Suprapubic skin (tissue), 4 donors: ENCODE measurements around the gene MMAB.

Experiments used
- EP300 ChIP-seq: sonication (generic); formaldehyde crosslinking; IDR thresholded peaks from one replicate; pipeline ENCODE4 v1.6.1; 2017; ENCODE audit warnings: antibody characterized with exemption
- POLR2AphosphoS5 ChIP-seq, 3 donors: sonication (generic); formaldehyde crosslinking; IDR thresholded peaks; one replicate each; pipeline ENCODE4 v1.6.1; 2017; ENCODE audit warnings: antibody characterized with exemption in 3 of 3
- TF ChIP-seq, protein P1 (sequence below), 2 donors: fragments of 200-600 bp in 1 of 2; fragments of 450-650 bp in 1 of 2; sonication (generic) in 1 of 2; IDR thresholded peaks; one replicate each; pipeline ENCODE4 v1.5.1; 2016 to 2019; ENCODE audit warnings: antibody characterized with exemption in 2 of 2, mild to moderate bottlenecking in 1 of 2, moderate library complexity in 1 of 2

DNA sequence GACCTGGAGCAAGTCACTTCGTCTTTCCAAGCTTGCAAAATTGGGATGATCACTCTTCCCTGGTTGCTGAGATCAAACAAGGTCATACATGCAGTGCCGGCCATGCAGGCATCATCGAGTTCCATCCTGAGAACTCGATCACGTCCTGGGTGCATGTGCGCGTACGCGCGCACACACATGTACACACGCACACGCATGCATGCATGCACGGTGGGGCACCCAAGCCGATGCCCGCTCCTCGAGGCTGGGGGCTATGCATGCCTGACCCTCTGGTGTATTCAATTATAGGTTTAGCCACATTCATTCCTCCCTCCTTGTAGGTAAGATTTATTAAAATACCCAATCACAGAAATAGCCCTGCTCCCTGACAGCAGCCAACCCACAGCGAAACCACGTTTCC, 26.0 kb downstream of the MMAB start:
- TF ChIP-seq, protein P1, sequence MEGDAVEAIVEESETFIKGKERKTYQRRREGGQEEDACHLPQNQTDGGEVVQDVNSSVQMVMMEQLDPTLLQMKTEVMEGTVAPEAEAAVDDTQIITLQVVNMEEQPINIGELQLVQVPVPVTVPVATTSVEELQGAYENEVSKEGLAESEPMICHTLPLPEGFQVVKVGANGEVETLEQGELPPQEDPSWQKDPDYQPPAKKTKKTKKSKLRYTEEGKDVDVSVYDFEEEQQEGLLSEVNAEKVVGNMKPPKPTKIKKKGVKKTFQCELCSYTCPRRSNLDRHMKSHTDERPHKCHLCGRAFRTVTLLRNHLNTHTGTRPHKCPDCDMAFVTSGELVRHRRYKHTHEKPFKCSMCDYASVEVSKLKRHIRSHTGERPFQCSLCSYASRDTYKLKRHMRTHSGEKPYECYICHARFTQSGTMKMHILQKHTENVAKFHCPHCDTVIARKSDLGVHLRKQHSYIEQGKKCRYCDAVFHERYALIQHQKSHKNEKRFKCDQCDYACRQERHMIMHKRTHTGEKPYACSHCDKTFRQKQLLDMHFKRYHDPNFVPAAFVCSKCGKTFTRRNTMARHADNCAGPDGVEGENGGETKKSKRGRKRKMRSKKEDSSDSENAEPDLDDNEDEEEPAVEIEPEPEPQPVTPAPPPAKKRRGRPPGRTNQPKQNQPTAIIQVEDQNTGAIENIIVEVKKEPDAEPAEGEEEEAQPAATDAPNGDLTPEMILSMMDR (IDR thresholded peaks at IDR 0.05): no peak
- TF ChIP-seq POLR2AphosphoS5 (IDR thresholded peaks at IDR 0.05) (no peak), EP300 (no peak)
